ENCODE measurements around the gene RASSF7. TPM values are rescaled to one million over a fixed set of nuclear protein-coding genes. Genes with fewer than 3 reads are reported as not detected.
A peak's percentile ranks its signal among the peaks of the same experiment; 100 is the strongest.

RASSF7 gene
- total RNA-seq, 2 donors from 2014 or later: 22.7 to 37.7 TPM

DNA sequence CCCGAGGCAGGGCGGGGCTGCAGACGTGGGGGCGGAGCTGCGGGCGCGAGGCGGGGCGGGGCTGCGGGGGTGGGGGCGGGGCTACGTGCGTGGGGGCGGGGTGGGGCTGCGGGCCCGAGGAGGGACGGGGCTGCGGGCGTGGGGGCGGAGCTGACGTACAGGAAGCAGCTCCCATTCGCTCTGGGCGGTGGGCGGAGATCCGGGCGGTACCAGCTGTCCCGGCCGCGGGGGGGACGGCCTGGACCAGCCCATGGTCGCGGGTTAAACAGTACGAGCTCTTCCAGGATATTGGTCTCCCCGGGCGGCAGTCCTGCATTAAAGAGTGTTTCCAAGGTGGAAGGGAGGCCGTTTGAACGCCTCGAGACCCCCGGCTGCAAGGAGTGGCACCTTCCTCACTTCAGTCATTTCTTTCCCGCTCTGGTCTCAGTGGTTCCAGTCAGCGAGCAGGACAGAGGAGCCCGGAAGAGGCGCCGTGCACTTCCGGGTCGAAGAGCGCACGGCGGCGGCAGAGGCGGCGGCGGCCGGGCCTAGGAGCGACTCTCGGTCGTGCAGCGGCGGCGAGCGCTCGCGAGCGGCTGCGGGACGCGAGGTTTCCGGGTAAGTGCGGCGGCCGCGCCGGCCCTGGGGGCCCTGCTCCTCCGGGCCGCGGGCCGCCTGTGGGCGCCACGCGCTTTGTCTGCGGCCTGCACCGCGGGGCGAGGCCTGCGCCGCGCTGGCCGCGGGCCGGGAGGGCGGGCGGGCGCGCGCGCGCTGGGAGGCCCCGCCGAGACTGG, 15.4 kb downstream of the RASSF7 start, which contains the start of gene PHRF1:
Gene PHRF1 (plus strand): TSS at position 475 of the 773 bp plus-strand sequence. CDS start 5,043 bp downstream, outside the sequence.
- Mint-ChIP-seq H3K27ac (peak within 1 kb of the TSS; percentile 99), H3K9me3 (no peaks in the 10 kb centered on the region), H3K4me1 (peaks cover 15% of the 10 kb centered on the region), H3K36me3 (ENCODE audit: low read depth) (peaks cover 40% of the 10 kb centered on the region), H3K4me3 (peak within 1 kb of the TSS; percentile 88), H3K27me3 (no peaks in the 10 kb centered on the region)
- peak; percentile 93 for ATAC-seq (replicated peaks)

DNA sequence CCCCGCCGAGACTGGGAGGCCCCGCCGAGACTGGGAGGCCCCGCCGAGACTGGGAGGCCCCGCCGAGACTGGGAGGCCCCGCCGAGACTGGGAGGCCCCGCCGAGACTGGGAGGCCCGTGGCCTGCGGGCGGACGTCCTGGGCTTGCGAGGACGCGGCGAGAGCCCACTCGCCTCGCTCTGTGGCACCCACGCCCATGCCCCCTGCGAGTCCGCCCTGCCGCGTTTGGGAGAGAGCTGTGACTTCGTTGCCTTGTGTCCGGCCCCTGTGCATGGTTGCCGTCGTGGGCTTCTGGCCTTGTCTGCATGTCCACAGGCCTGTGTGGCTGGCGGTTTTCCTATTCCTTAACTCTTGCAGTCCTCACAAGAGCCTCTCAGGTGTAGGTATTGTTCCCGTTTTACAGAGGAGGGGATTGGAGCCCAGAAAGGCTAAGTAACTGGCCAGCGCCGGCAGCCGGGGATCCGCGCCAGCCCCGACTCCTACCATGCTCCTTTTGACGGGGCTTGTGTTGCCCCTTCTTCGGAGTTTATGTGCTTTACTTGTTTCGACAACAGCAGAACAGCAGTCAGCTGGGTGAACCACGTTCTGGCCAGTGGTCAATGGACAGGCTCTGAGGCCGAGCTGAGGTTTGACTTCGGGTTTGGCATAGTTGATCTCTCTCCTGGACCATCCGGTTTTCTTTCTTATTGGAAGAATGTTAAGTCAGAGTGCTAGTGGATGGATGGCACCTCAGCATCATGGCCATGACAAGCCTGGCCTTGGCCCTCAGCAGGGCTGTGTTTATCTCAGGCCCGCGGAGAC, 16.2 kb downstream of the RASSF7 start:
- peak overlapping the region; percentile 90 for H3K27ac Mint-ChIP-seq
- peaks cover 20% of the 10 kb centered on the region for H3K4me1 Mint-ChIP-seq
- ATAC-seq (replicated peaks): no peak
- no peaks in the 10 kb centered on the region for H3K27me3 Mint-ChIP-seq
- H3K9me3 Mint-ChIP-seq: no peaks in the 10 kb centered on the region
- H3K36me3 Mint-ChIP-seq (ENCODE audit: low read depth): peaks cover 48% of the 10 kb centered on the region
- peak overlapping the region; percentile 87 for H3K4me3 Mint-ChIP-seq

DNA sequence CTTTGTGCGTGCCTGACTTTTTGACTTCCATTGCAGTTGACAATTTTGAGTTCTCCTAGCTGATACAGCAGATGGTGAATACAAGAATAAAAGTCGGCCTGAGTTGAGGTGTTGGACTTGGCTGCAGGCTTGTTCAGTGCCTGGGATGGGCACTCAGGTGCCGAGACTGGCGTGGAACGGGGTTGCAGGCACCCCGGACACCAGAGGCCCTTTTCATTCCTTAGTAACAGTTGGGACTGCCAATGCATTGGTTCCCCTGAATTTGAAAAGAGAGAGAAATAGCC, 16.8 kb downstream of the RASSF7 start:
- peaks cover 53% of the 10 kb centered on the region for H3K36me3 Mint-ChIP-seq (ENCODE audit: low read depth)
- peaks cover 20% of the 10 kb centered on the region for H3K4me1 Mint-ChIP-seq
- H3K27me3 Mint-ChIP-seq: no peaks in the 10 kb centered on the region
- H3K27ac Mint-ChIP-seq: peak overlapping the region; percentile 90
- peak overlapping the region; percentile 87 for H3K4me3 Mint-ChIP-seq
- H3K9me3 Mint-ChIP-seq: no peaks in the 10 kb centered on the region
- ATAC-seq (replicated peaks): no peak

DNA sequence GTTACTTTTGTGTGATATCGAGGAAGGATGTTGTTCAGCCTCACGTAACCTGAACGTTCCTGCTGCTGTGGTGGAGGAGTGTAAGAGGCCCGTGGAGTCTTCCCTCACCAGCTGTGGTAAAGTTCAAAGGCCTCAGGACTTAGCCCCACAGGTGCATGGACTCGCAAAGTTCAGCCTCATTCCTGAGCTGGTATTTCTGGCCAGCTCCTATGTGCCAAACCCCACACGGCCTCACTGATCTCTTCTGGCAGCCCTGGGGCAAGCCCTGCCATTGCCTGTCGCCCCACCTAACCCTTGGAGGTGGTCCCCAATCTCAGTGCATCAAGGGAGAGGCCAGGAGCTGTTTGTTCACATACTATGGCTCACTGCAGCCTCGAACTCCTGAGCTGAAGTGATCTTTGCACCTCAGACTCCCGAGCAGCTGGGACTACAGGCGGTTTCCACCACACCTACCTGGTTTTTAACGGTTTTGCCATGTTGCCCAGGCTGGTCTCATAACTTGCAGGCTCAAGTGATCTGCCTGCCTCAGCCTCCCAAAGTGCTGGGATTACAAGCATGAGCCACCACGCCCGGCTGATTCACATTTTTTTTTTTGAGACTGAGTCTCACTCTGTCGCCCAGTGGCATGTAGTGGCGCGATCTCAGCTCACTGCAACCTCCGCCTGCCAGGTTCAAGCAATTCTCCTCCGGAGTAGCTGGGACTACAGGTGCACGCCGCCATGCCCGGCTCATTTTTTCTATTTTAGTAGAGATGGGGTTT, 17.7 kb downstream of the RASSF7 start:
- Mint-ChIP-seq H3K9me3 (no peaks in the 10 kb centered on the region), H3K27me3 (no peaks in the 10 kb centered on the region), H3K36me3 (ENCODE audit: low read depth) (peaks cover 62% of the 10 kb centered on the region), H3K4me3 (peak overlapping the region; percentile 87), H3K27ac (peak overlapping the region; percentile 90), H3K4me1 (peaks cover 20% of the 10 kb centered on the region)
- ATAC-seq (replicated peaks): no peak

DNA sequence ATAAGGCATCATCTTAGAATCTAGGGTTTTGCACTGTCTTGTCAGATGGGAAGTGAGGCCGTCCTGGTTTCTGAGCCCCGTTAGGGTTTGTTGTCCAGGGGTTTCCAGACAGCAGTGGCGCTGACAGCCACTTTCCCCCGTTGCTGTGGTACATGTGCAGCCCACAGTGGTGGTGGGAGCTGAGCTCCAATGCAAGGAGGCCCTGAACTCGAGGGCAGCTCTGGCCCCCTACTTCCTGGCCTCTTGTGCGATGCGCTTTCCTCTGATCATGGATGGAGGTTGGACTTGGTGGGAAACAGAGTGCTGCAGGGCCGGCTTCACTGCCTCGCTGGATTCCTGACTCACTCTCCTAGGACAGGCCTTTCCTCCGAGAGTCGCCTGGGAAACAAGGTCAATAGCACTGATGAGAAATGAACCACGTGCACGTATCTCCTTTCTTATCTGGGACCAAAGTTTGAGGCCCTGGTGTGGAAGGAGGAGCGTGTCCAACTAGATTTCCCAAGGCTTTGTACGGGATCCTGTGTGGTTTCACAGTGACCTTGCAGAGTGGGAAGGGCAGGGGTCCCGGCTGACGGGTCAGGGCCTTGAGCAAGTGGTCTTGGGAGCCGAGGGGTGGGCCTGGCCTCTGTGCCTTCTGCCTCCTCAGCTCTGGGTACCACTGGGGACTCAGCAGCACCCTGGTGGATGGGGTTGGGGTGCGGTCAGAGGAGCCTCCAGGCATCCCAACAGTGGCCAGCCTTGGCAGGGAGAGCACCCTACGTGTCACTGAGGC, 19.2 kb downstream of the RASSF7 start:
- ATAC-seq (replicated peaks): no peak
- H3K27me3 Mint-ChIP-seq: no peaks in the 10 kb centered on the region
- H3K4me1 Mint-ChIP-seq: peaks cover 10% of the 10 kb centered on the region
- no peak overlapping the region for H3K27ac Mint-ChIP-seq
- peaks cover 69% of the 10 kb centered on the region for H3K36me3 Mint-ChIP-seq (ENCODE audit: low read depth)
- H3K9me3 Mint-ChIP-seq: no peaks in the 10 kb centered on the region
- peak overlapping the region; percentile 87 for H3K4me3 Mint-ChIP-seq

DNA sequence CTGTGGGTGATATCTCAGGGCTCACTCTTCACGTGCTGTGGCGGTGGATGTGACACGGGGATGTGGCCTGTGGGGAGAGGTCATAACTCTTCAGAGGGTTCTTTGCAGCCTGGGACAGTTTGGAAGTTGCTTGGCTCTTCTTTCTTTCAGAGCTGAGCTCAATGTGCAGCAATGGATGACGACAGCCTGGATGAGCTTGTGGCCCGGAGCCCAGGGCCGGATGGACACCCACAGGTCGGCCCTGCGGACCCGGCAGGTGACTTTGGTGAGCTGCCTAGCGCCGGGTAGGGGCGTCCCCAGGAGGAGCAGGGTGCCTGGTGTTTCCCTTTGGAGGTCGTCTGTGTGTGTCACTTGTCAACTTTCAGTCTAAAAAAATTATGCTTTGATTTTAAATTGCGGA, 20.6 kb downstream of the RASSF7 start:
- Mint-ChIP-seq H3K36me3 (ENCODE audit: low read depth) (peaks cover 67% of the 10 kb centered on the region), H3K27me3 (no peaks in the 10 kb centered on the region), H3K4me3 (no peak overlapping the region), H3K9me3 (no peaks in the 10 kb centered on the region), H3K4me1 (peaks cover 11% of the 10 kb centered on the region), H3K27ac (peak overlapping the region; percentile 9)
- no peak for ATAC-seq (replicated peaks)

DNA sequence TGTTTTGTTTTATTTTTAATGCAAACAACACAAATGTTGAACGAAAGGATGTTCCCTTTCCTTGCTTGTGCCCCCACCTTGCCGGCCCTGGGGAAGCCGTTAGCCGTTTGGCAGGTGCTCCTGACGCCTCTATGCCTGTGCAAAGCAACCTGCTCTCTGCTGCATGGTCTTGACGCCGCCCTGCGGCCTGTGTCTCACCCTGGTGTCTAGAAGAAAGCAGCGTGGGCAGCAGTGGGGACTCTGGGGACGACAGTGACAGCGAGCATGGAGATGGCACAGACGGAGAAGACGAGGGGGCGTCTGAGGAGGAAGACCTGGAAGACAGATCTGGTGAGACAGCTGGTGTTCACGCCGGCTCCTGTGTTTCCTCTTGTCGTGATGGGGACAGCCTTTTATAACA, 21.0 kb downstream of the RASSF7 start:
- Mint-ChIP-seq H3K36me3 (ENCODE audit: low read depth) (peaks cover 69% of the 10 kb centered on the region), H3K9me3 (no peaks in the 10 kb centered on the region), H3K4me3 (no peak overlapping the region), H3K27ac (no peak overlapping the region), H3K27me3 (no peaks in the 10 kb centered on the region), H3K4me1 (peaks cover 13% of the 10 kb centered on the region)
- no peak for ATAC-seq (replicated peaks)

DNA sequence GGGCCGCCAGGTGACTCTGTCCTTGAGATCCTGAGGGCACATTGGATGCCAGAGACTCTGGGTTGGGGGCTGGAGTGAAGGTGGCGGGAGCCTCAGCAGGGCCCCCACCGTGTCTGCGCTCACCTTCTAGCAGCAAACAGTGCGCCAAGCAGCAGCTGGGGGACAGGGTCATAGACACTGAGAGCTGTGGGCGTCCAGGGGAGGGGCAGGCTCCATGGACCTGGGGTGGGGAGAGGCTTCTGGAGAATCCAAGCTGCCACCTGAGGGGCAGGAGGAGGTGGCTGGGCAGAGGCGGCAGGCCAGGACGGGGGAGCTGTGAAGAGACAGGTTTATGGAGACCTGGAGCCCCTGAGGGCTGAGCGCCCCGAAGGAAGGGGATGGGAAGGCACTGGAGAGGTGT, 23.5 kb downstream of the RASSF7 start:
- peaks cover 73% of the 10 kb centered on the region for H3K36me3 Mint-ChIP-seq (ENCODE audit: low read depth)
- no peak overlapping the region for H3K4me3 Mint-ChIP-seq
- no peak for ATAC-seq (replicated peaks)
- H3K27me3 Mint-ChIP-seq: no peaks in the 10 kb centered on the region
- no peak overlapping the region for H3K27ac Mint-ChIP-seq
- peaks cover 19% of the 10 kb centered on the region for H3K4me1 Mint-ChIP-seq
- no peaks in the 10 kb centered on the region for H3K9me3 Mint-ChIP-seq

DNA sequence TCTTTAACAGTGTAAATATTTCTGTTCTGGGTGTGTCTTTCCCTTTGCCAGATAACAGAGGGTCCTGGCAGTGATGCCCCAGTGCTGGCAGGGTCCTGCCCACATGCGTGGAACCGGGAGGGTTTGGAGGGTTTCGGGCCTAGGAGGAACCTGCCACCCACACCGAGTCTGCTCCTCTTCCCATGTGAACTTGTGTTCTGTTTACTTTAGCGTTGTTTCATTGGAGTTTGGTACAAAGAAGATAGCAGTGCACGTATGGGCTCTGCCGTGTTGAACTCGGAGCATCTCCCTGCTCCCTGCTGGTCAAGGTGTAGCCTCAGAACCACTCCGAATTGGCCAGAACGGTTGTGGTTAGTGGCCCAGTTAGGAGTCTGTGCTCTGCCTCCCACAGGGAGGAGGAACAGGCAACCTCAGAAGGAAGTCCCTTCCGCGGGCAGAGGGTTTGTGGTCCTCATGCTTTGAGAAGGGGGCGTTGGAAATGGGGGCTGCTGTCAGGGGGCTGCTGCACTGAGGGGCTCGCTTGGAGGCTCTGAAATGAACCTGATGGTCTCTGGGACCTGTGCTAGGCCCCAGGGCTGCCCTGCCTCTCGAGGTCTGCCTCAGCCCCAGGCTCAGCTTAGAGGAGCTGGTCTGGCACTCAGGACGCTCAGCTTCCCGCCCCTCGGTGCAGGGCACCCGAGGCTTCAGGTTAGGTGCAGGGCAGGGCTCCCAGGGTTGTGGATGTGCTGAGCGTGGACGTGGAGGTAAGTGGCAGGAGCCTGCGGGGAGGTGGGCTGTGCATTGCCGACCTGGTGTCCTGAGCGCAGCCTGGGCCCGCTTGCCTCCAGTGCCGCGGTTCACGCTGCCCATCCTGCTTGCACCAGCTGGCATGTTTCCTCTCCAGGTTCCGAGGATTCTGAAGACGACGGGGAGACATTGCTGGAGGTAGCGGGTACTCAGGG, 25.9 kb downstream of the RASSF7 start:
- peak overlapping the region; percentile 68 for H3K4me3 Mint-ChIP-seq
- H3K4me1 Mint-ChIP-seq: peaks cover 13% of the 10 kb centered on the region
- no peaks in the 10 kb centered on the region for H3K27me3 Mint-ChIP-seq
- peaks cover 81% of the 10 kb centered on the region for H3K36me3 Mint-ChIP-seq (ENCODE audit: low read depth)
- no peak for ATAC-seq (replicated peaks)
- no peaks in the 10 kb centered on the region for H3K9me3 Mint-ChIP-seq
- H3K27ac Mint-ChIP-seq: peak overlapping the region; percentile 41

DNA sequence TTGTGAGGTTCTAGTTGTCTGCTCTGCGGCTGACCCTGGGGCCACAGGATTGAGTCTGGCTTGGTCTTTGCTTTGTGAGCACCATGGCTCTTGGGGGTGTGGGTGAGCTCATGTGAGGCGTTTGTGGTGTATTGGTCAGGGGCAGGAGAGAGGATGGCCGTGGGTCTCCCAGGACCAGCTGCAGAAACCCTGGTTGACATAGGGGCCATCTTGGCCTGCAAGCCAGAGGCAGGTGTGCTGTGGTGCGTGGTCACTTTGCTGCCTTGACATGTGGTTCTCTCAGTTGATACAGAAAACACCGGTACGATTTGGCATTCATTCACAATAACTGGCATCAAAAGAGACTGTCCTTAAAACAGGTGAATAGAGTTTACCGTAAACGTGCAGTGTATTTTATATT, 26.8 kb downstream of the RASSF7 start:
- Mint-ChIP-seq H3K4me3 (peak overlapping the region; percentile 68), H3K4me1 (peaks cover 11% of the 10 kb centered on the region), H3K36me3 (ENCODE audit: low read depth) (peaks cover 81% of the 10 kb centered on the region), H3K27ac (peak overlapping the region; percentile 87), H3K9me3 (no peaks in the 10 kb centered on the region), H3K27me3 (no peaks in the 10 kb centered on the region)
- ATAC-seq (replicated peaks): peak; percentile 43

DNA sequence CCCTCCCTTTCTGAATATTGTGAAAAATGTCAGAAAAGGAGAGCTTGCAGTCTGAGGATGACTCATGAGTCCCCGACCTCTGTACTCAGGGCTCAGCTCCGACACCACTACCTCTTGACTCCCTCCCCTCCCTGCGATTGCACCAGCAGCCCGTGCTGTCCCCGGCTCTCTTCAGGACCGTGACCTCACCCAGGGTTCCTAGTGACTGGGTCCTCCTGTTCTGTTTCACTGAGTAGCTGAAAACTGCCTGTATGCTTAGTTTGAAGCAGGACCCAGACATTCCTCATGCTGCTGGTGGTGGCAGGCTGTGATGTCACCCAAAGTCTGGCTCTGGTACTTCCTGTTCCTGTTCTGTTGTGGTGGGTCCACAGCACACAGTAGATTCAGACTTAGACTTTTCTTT, 27.2 kb downstream of the RASSF7 start:
- H3K27ac Mint-ChIP-seq: peak overlapping the region; percentile 87
- ATAC-seq (replicated peaks): peak; percentile 98
- peaks cover 81% of the 10 kb centered on the region for H3K36me3 Mint-ChIP-seq (ENCODE audit: low read depth)
- H3K4me1 Mint-ChIP-seq: peaks cover 11% of the 10 kb centered on the region
- H3K27me3 Mint-ChIP-seq: no peaks in the 10 kb centered on the region
- H3K9me3 Mint-ChIP-seq: no peaks in the 10 kb centered on the region
- peak overlapping the region; percentile 68 for H3K4me3 Mint-ChIP-seq

DNA sequence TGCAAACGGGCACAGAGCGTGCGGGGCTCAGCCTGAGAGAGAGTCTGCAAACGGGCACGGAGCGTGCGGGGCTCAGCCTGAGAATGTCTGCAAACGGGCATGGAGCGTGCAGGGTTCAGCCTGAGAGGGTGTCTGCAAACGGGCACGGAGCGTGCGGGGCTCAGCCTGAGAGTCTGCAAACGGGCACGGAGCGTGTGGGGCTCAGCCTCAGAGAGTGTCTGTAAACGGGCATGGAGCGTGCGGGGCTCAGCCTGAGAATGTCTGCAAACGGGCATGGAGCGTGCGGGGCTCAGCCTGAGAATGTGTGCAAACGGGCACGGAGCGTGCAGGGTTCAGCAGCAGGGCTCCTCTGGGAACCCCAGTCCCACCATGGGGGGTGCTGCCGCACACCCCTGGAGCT, 29.0 kb downstream of the RASSF7 start:
- Mint-ChIP-seq H3K9me3 (no peaks in the 10 kb centered on the region), H3K4me1 (peaks cover 11% of the 10 kb centered on the region), H3K36me3 (ENCODE audit: low read depth) (peaks cover 85% of the 10 kb centered on the region), H3K27me3 (no peaks in the 10 kb centered on the region), H3K27ac (no peak overlapping the region), H3K4me3 (no peak overlapping the region)
- ATAC-seq (replicated peaks): no peak

DNA sequence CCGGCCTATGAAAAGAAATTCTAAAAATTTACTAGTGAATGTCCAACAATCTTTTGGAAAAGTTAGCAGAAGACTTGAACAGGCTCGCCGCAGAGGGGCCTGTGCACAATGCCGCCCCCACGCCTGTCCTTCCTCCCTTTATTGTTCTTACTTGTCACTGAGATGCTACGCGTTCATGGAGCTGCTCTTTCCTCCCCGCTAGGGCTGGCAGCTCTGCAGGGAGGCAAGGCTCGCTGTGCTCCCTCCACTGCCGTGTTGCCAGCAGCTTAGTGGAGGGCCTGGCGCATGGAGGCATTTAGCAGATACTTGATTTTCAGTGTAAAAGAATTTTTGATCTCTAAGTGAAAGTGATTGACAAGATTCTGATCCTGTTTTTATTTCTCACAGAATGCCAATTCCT, 30.2 kb downstream of the RASSF7 start:
- Mint-ChIP-seq H3K36me3 (ENCODE audit: low read depth) (peaks cover 93% of the 10 kb centered on the region), H3K9me3 (no peaks in the 10 kb centered on the region), H3K27me3 (no peaks in the 10 kb centered on the region), H3K27ac (no peak overlapping the region), H3K4me3 (no peak overlapping the region), H3K4me1 (peaks cover 11% of the 10 kb centered on the region)
- no peak for ATAC-seq (replicated peaks)

Data from activated T-helper 17 cell treated with anti-CD3 and anti-CD28 coated beads, Interleukin-2, amount 50 U/mL, for 72 hours (primary cell).